ENCODE results near the gene SERTAD2. TPM values are rescaled to one million over a fixed set of nuclear protein-coding genes. Genes with fewer than 3 reads are reported as not detected.

Gene SERTAD2
- total RNA-seq, 4 donors from 2014 or later: 5.4 to 22.1 (median 13.2) TPM

DNA sequence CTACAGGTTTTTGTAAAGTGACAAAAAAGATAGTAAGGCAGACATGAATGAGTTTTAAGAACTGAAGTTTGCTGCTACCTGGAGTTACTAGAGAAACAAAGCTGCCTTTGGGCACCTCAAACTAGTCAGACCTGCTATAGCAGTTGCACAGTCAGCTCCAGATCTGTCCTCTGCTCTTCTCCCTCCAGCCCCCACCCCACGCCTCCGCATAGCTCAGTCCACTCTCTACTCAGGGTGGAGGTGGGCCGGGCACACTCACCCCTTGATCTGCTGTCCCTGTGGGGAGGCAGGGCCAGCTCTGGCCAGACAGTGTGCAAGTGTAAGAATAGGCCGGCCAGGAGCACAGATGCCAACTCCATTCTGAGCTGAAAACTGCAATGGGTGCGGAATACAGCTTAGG is 4.1 kb downstream of the SERTAD2 start:
- no peak for TF ChIP-seq POLR2A (IDR thresholded peaks at IDR 0.05)
- TF ChIP-seq, protein P1, sequence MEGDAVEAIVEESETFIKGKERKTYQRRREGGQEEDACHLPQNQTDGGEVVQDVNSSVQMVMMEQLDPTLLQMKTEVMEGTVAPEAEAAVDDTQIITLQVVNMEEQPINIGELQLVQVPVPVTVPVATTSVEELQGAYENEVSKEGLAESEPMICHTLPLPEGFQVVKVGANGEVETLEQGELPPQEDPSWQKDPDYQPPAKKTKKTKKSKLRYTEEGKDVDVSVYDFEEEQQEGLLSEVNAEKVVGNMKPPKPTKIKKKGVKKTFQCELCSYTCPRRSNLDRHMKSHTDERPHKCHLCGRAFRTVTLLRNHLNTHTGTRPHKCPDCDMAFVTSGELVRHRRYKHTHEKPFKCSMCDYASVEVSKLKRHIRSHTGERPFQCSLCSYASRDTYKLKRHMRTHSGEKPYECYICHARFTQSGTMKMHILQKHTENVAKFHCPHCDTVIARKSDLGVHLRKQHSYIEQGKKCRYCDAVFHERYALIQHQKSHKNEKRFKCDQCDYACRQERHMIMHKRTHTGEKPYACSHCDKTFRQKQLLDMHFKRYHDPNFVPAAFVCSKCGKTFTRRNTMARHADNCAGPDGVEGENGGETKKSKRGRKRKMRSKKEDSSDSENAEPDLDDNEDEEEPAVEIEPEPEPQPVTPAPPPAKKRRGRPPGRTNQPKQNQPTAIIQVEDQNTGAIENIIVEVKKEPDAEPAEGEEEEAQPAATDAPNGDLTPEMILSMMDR (IDR thresholded peaks at IDR 0.05): no peak
- no peak for TF ChIP-seq POLR2AphosphoS5 (IDR thresholded peaks at IDR 0.05)
- no peak for TF ChIP-seq EP300 (IDR thresholded peaks at IDR 0.05; ENCODE audit: low read depth)
- H3K9me3 ChIP-seq: no peaks in the 10 kb centered on the region
- intact Hi-C loops (cut with DNase I; ENCODE audit: low total_unique reads): loop anchor here (5.0 kb wide), 2 partner anchors 103 to 338 kb away; partner anchors contain the start of gene SLC1A4
- no peak overlapping the region for H3K4me3 ChIP-seq
- DNase-seq: no peak
- in situ Hi-C loops (cut with MboI; ENCODE audit: low pct_ligation_motif_present in 1 of 4, low pct_unique_long_range_greater_than_20kb in 1 of 4, low sequenced_read_pairs in 3 of 4): loop anchor here in 2 of 4 donors (10.0 to 25.0 kb wide), 3 partner anchors 95 to 388 kb away; no protein-coding TSS in a partner anchor
- H3K27ac ChIP-seq: peak overlapping the region; percentile 57 to 100 (median 82)
- H3K36me3 ChIP-seq: no peaks in the 10 kb centered on the region
- 56 to 100% methylated on average over 1 to 5 of the region's 5 CpGs for WGBS, 2 donors (ENCODE audit: low coverage in 1 of 2)
- H3K27me3 ChIP-seq: no peaks in the 10 kb centered on the region
- H3K4me1 ChIP-seq: peaks cover 40 to 76% (median 57%) of the 10 kb centered on the region in 4 donors

DNA sequence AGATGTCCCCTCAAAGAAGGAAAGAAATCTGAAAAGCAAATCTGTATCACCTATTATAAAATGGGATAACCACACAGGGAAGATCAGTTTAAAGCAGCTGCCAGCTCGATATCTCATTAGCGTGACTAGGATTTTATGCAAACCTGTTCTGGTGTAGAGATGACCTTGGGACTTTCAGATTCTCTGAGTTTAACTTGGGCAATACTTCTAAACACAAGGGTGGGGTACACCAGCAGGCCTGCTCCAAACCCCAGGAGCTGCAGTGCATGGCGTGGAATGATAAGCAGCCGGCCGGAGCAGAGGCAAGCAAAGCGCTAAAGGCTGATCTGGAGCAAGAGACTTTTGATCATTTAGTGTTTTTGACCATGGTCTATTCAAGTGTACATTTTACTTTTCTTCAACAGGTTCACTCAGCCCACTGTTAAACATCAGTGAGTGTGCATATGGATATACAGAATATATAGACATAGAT is 4.7 kb downstream of the SERTAD2 start:
- in situ Hi-C loops (cut with MboI; ENCODE audit: low pct_ligation_motif_present in 1 of 4, low pct_unique_long_range_greater_than_20kb in 1 of 4, low sequenced_read_pairs in 3 of 4): loop anchor here in 1 of 4 donors (10.0 to 25.0 kb wide), 2 partner anchors 216 to 388 kb away; no protein-coding TSS in a partner anchor

DNA sequence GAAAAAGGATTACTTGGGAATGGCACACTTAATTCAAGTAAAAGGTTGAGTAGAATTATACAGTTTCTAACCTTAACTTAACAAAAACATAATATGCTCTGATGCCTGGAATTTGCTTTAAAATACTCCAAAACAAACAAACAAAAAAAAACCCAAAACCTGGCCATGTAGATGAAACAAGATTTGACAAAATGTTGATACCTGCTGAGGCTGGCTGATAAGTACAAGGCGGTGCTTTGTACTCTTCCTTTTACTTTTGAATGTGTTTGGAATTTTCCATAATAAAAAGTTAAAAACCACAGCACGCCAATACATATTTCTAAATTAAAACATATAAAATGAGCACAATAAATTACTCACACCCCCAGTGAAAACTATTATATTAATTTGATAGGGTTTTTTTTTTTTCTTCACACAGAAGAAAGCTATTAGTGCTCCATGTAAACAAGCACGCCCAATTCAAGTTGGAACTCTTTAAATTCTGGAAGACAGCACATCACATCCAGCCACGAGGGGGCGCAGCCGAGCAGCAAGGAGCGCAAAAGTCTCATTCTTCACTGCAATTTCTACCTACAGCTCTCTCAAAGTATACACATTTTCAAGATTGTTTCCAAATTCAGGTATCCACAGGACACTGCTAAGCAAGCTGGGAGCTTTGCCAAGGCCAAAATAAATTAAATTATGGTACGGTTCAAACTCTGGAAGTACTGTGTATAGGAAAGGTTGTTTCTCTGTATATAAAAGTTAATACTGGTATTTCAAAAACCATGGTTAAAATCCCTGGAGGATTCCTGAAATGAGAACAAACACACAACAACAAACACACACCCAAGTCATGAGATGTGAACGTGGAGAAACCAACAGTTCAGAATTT is 7.5 kb downstream of the SERTAD2 start:
- Histone ChIP-seq H3K36me3 (no peaks in the 10 kb centered on the region), H3K4me1 (peaks cover 29 to 78% (median 50%) of the 10 kb centered on the region in 4 donors), H3K27ac (peak overlapping the region in 3 of 4 donors; percentile 87 to 92 (median 91)), H3K4me3 (peak overlapping the region in 1 of 4 donors; percentile 50), H3K9me3 (no peaks in the 10 kb centered on the region), H3K27me3 (no peaks in the 10 kb centered on the region)
- TF ChIP-seq, protein P1 (IDR thresholded peaks at IDR 0.05): peak; percentile 91 to 98 (median 96)
- TF ChIP-seq POLR2A (IDR thresholded peaks at IDR 0.05) (no peak), EP300 (IDR thresholded peaks at IDR 0.05; ENCODE audit: low read depth) (no peak), POLR2AphosphoS5 (IDR thresholded peaks at IDR 0.05) (no peak)
- in situ Hi-C loops (cut with MboI; ENCODE audit: low pct_ligation_motif_present in 1 of 4, low pct_unique_long_range_greater_than_20kb in 1 of 4, low sequenced_read_pairs in 3 of 4) (loop anchor here in 1 of 4 donors (10.0 to 25.0 kb wide), 2 partner anchors 219 to 391 kb away; no protein-coding TSS in a partner anchor), intact Hi-C loops (cut with DNase I; ENCODE audit: low total_unique reads) (no loop called here)
- DNase-seq: peak; percentile 92
- WGBS, 2 donors (ENCODE audit: low coverage in 1 of 2): 6 to 11% methylated on average over 6 to 9 of the region's 9 CpGs

More for the DNA sequence above, 4.7 kb downstream of the SERTAD2 start:
- H3K4me3 ChIP-seq: no peak overlapping the region
- DNase-seq: peak; percentile 50
- WGBS, 2 donors (ENCODE audit: low coverage in 1 of 2): 57 to 63% methylated on average over 2 to 6 of the region's 6 CpGs
- no peaks in the 10 kb centered on the region for H3K27me3 ChIP-seq
- intact Hi-C loops (cut with DNase I; ENCODE audit: low total_unique reads): no loop called here
- TF ChIP-seq, protein P1 (IDR thresholded peaks at IDR 0.05): no peak
- TF ChIP-seq POLR2AphosphoS5 (IDR thresholded peaks at IDR 0.05): peak in 1 of 3 donors; percentile 35
- H3K27ac ChIP-seq: peak overlapping the region; percentile 57 to 100 (median 82)
- no peaks in the 10 kb centered on the region for H3K36me3 ChIP-seq
- H3K9me3 ChIP-seq: no peaks in the 10 kb centered on the region
- peaks cover 40 to 81% (median 59%) of the 10 kb centered on the region in 4 donors for H3K4me1 ChIP-seq

All from transverse colon (tissue), 4 donors.